Ascending aorta (tissue), 2 donors: ENCODE measurements around the gene VPS16. TPM values are rescaled to one million over a fixed set of nuclear protein-coding genes. Genes with fewer than 3 reads are reported as not detected.
"Not testable (repeated sequence)": the region's sequence is repeated elsewhere in the genome, so short reads cannot be mapped to it uniquely, and the experiment has no call there.

Experiments used
- DNase-seq, 2 donors: peaks; one replicate each; pipeline ENCODE4 v3.0.0-alpha.2; 2019; ENCODE audit warnings: low spot score in 2 of 2
- H3K27ac ChIP-seq, 2 donors: fragments of 200-600 bp; sonication (generic); one replicate each; pipeline ENCODE4 v1.5.1; 2016 to 2017; ENCODE audit warnings: mild to moderate bottlenecking in 1 of 2
- H3K27me3 ChIP-seq: fragments of 200-600 bp; sonication (generic); one replicate; pipeline ENCODE4 v1.5.1; 2017
- H3K36me3 ChIP-seq, 2 donors: fragments of 200-600 bp; sonication (generic); one replicate each; pipeline ENCODE4 v1.5.1; 2016
- H3K4me1 ChIP-seq, 2 donors: fragments of 200-600 bp; sonication (generic); one replicate each; pipeline ENCODE4 v1.5.1; 2016 to 2017; ENCODE audit warnings: mild to moderate bottlenecking in 1 of 2
- H3K4me3 ChIP-seq, 2 donors: fragments of 200-600 bp; sonication (generic); one replicate each; pipeline ENCODE4 v1.5.1; 2016 to 2017; ENCODE audit warnings: mild to moderate bottlenecking in 1 of 2
- H3K9me3 ChIP-seq, 2 donors: fragments of 200-600 bp; sonication (generic); one replicate each; pipeline ENCODE4 v1.5.1; 2016
- intact Hi-C: fragments of 100-400 bp; cut with DNase I; formaldehyde crosslinking; loops from one replicate; pipeline ENCODE4 v1.15.1; 2023
- total RNA-seq: library from RNA; depleted of rRNA; stranded (reverse); fragments of >200 nt; gene quantifications from one replicate; pipeline ENCODE4 v1.1.0, GENCODE V29; 2016
- TF ChIP-seq, protein P1 (sequence below), 3 experiments: fragments of 200-600 bp in 2 of 3; fragments of 450-650 bp in 1 of 3; sonication (generic) in 2 of 3; IDR thresholded peaks; one replicate each; pipeline ENCODE4 v1.5.1; 2016 to 2019; ENCODE audit warnings: antibody characterized with exemption in 3 of 3, mild to moderate bottlenecking in 1 of 3, moderate library complexity in 1 of 3

VPS16 gene
- total RNA-seq, 1 donor from 2014 or later: 61.1 TPM

DNA sequence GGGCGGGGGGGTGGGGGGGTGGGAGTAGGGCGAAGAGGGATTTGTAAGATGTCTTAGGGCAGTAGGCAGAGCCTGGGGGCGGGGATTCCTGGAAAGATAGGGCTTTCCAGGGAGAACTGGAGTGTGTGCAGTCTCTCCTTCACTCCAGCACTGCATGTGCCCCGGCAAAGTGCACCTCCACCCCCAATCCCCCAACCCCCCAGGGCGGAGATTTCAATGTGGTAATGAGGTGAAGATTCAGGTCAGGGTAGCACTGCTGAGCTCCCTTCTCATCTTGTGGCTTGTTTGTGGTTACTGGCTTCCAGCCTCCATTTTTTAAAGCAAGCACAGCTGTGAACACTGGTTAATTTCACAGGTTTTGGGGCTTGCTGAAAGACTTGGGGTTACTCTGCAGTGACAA, 18.5 kb upstream of the VPS16 start:
- H3K4me1 ChIP-seq: no peaks in the 10 kb centered on the region
- H3K9me3 ChIP-seq: no peaks in the 10 kb centered on the region
- DNase-seq: peak in 1 of 2 donors; percentile 54
- TF ChIP-seq, protein P1, sequence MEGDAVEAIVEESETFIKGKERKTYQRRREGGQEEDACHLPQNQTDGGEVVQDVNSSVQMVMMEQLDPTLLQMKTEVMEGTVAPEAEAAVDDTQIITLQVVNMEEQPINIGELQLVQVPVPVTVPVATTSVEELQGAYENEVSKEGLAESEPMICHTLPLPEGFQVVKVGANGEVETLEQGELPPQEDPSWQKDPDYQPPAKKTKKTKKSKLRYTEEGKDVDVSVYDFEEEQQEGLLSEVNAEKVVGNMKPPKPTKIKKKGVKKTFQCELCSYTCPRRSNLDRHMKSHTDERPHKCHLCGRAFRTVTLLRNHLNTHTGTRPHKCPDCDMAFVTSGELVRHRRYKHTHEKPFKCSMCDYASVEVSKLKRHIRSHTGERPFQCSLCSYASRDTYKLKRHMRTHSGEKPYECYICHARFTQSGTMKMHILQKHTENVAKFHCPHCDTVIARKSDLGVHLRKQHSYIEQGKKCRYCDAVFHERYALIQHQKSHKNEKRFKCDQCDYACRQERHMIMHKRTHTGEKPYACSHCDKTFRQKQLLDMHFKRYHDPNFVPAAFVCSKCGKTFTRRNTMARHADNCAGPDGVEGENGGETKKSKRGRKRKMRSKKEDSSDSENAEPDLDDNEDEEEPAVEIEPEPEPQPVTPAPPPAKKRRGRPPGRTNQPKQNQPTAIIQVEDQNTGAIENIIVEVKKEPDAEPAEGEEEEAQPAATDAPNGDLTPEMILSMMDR (IDR thresholded peaks at IDR 0.05): no peak
- intact Hi-C loops: no loop called here
- H3K4me3 ChIP-seq: no peak overlapping the region
- H3K27ac ChIP-seq: no peak overlapping the region
- no peaks in the 10 kb centered on the region for H3K36me3 ChIP-seq
- H3K27me3 ChIP-seq: peaks cover 17% of the 10 kb centered on the region

DNA sequence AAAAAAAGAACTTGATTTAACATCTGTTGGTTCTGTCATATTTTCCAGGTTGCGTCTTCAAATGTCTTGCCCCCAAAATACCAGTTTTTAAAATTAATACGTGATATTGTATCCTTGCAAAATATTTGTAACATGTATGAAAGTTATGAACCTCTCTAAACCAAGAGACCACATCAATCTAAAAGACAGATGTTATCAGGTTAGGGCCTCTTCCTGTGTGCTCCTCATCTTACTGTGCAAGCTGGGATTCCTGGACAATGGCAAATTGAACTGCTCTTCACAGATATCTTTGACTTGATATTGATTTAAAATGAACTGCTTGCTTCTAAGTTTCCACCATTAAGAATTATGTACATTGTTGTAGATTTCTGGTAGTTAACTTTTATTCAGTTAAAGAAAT, 14.8 kb upstream of the VPS16 start:
- Histone ChIP-seq H3K9me3 (no peaks in the 10 kb centered on the region), H3K4me1 (no peaks in the 10 kb centered on the region), H3K27me3 (peaks cover 12% of the 10 kb centered on the region), H3K36me3 (no peaks in the 10 kb centered on the region), H3K27ac (no peak overlapping the region), H3K4me3 (no peak overlapping the region)
- no peak for DNase-seq
- TF ChIP-seq, protein P1 (IDR thresholded peaks at IDR 0.05): no peak
- intact Hi-C loops: no loop called here

DNA sequence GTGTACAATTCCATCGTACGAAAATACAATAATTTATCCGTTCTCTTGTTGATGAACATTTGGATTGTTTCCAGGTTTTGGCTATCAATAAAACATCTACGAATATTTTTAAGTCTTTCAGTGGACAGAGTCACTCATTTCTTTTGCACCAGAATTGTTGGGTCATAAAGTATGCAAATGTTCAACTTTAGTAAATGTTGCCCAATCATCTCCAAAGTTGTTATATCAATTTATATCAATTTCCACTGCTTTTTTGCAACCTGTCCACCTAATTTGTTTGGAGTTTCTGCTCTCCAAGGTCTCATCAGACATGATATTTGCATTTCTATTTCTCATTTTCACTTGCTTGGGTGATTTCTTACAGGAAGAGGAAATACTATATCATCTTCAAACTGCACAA, 13.9 kb upstream of the VPS16 start:
- H3K4me1 ChIP-seq: no peaks in the 10 kb centered on the region
- no peak overlapping the region for H3K4me3 ChIP-seq
- DNase-seq: no peak
- TF ChIP-seq, protein P1 (IDR thresholded peaks at IDR 0.05): no peak
- peaks cover 5% of the 10 kb centered on the region for H3K27me3 ChIP-seq
- H3K9me3 ChIP-seq: no peaks in the 10 kb centered on the region
- no peaks in the 10 kb centered on the region for H3K36me3 ChIP-seq
- intact Hi-C loops: no loop called here
- no peak overlapping the region for H3K27ac ChIP-seq

DNA sequence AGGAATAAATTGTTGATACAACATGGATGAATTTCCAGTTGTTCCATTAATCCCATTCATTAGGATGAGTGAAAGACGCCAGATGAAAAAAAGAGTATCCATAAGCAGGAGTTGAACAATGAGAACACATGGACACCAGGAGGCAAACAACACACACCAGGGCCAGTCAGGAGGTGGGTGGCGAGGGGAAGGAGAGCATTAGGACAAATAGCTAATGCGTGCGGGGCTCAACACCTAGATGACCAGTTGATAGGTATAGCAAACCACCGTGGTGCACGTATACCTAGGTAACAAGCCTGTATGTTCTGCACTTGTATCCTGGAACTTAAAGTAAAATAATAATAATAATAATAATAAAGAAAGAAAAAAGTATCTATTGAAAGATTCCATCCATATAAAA, 11.2 kb upstream of the VPS16 start:
- Histone ChIP-seq H3K27me3 (no peaks in the 10 kb centered on the region), H3K4me1 (no peaks in the 10 kb centered on the region), H3K4me3 (no peak overlapping the region), H3K36me3 (no peaks in the 10 kb centered on the region), H3K9me3 (no peaks in the 10 kb centered on the region), H3K27ac (no peak overlapping the region)
- intact Hi-C loops: no loop called here
- TF ChIP-seq, protein P1 (IDR thresholded peaks at IDR 0.05): no peak
- DNase-seq: no peak

DNA sequence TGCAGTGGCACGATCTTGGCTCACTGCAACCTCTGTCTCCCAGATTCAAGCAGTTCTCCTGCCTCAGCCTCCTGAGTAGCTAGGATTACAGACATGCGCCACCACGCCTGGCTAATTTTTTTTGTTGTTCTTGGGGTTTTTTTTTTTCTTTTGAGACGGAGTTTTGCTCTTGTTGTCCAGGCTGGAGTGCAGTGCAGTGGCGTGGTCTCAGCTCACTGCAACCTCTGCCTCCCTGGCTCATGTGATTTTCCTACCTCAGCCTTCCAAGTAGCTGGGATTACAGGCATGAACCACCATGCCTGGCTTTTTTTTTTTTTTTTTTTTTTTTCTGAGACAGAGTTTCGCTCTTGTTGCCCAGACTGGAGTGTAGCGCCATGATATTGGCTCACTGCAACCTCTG, 9.3 kb upstream of the VPS16 start:
- H3K9me3 ChIP-seq, H3K36me3 ChIP-seq, H3K27ac ChIP-seq, H3K27me3 ChIP-seq, DNase-seq, H3K4me1 ChIP-seq, H3K4me3 ChIP-seq: not testable (repeated sequence)
- intact Hi-C loops: loop anchor here (10.0 kb wide), 1 partner anchor 306 kb away; no protein-coding TSS in a partner anchor

DNA sequence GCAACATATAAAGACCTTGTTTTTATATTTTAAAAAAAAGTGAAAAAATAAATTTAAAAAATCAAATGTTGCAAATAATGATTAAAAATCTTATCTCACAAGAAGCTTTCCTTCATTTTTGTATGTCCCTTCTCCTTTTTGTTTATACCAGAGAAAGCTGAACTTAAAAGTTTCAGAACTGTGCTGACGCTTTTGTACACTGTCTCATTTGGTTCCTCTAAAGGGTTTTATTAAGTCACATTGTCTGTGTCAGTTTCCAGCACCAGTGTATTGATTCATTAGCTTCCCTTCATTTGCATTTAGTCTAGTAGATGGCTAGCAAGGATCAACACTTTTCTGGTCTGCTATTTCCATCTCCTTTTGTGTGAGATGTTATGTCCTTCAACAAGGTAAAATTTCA, 6.8 kb upstream of the VPS16 start:
- no peak overlapping the region for H3K4me3 ChIP-seq
- DNase-seq: no peak
- no peaks in the 10 kb centered on the region for H3K36me3 ChIP-seq
- H3K27ac ChIP-seq: no peak overlapping the region
- H3K9me3 ChIP-seq: no peaks in the 10 kb centered on the region
- intact Hi-C loops: loop anchor here (10.0 kb wide), 1 partner anchor 309 kb away; no protein-coding TSS in a partner anchor
- no peaks in the 10 kb centered on the region for H3K27me3 ChIP-seq
- no peaks in the 10 kb centered on the region for H3K4me1 ChIP-seq
- TF ChIP-seq, protein P1 (IDR thresholded peaks at IDR 0.05): no peak
